GM19438 (cell line): Measurements from ENCODE around the gene NUP214.
"Not testable (repeated sequence)": the region's sequence is repeated elsewhere in the genome, so short reads cannot be mapped to it uniquely, and the experiment has no call there.

ENCODE experiments used
- ATAC-seq: cut with Tn5 transposase; IDR thresholded peaks from one replicate; pipeline ENCODE4 v1.9.1; 2021; ENCODE audit warnings: low read depth; ENCODE audit not compliant: unreplicated experiment

Gene NUP214

GRCh38 chr9:131096269-131097125, 28.9 kb upstream of the NUP214 start, which contains the start of gene AIF1L:
Gene AIF1L, plus strand, starts transcription at chr9:131096531. Its CDS starts 99 bp downstream, at chr9:131096630.
- no peak for ATAC-seq

GRCh38 chr9:131097126-131097947, 28.0 kb upstream of the NUP214 start:
- ATAC-seq = no peak

GRCh38 chr9:131097948-131098278, 27.5 kb upstream of the NUP214 start:
- no peak for ATAC-seq

GRCh38 chr9:131098391-131099101, 26.8 kb upstream of the NUP214 start:
- no peak for ATAC-seq

GRCh38 chr9:131099102-131099606, 26.2 kb upstream of the NUP214 start:
- no peak for ATAC-seq

GRCh38 chr9:131099845-131100244, 25.5 kb upstream of the NUP214 start:
- ATAC-seq = not testable (repeated sequence)

GRCh38 chr9:131100445-131100844, 24.9 kb upstream of the NUP214 start:
- no peak for ATAC-seq

- ATAC-seq = no peak
These were observed 24.0 kb upstream of the NUP214 start for GRCh38 chr9:131101207-131101964.

- ATAC-seq = no peak
These were observed 22.4 kb upstream of the NUP214 start for GRCh38 chr9:131103024-131103423.

GRCh38 chr9:131103535-131103934, 21.9 kb upstream of the NUP214 start:
- no peak for ATAC-seq

- no peak for ATAC-seq
These were observed 21.2 kb upstream of the NUP214 start for GRCh38 chr9:131104016-131104740.

GRCh38 chr9:131105952-131106351, 19.4 kb upstream of the NUP214 start:
- ATAC-seq = no peak

- no peak for ATAC-seq
These were observed 17.6 kb upstream of the NUP214 start for GRCh38 chr9:131107760-131108159.

GRCh38 chr9:131111186-131111853, 14.1 kb upstream of the NUP214 start:
- no peak for ATAC-seq

GRCh38 chr9:131111854-131112311, 13.5 kb upstream of the NUP214 start:
- ATAC-seq = no peak

GRCh38 chr9:131112374-131113154, 12.8 kb upstream of the NUP214 start:
- no peak for ATAC-seq

GRCh38 chr9:131113655-131114054, 11.7 kb upstream of the NUP214 start:
- no peak for ATAC-seq

GRCh38 chr9:131114084-131114535, 11.3 kb upstream of the NUP214 start:
- ATAC-seq = no peak
